Endometrial microvascular endothelial cells (primary cell): Measurements from ENCODE around the gene MRPL41. TPM values are rescaled to one million over a fixed set of nuclear protein-coding genes. Genes with fewer than 3 reads are reported as not detected.

Source experiments
- total RNA-seq: library from RNA; depleted of rRNA; stranded (reverse); fragments of >200 nt; gene quantifications from one replicate; pipeline ENCODE4 v1.2.3, GENCODE V29; 2015; ENCODE audit errors: inconsistent ontology term

The MRPL41 gene
- total RNA-seq, 1 donor from 2014 or later = 107 TPM

Other genes with a start within 250 kb of the MRPL41 start
- gene NRARP, start 249.6 kb upstream of the MRPL41 start, total RNA-seq = 16.1 TPM
- gene EXD3, start 128.7 kb upstream of the MRPL41 start, total RNA-seq = 4.0 TPM
- 0.74 TPM for gene NOXA1, start 128.5 kb upstream of the MRPL41 start, total RNA-seq
- gene ENTPD8, start 110.5 kb upstream of the MRPL41 start, total RNA-seq = not detected
- 43.8 TPM for gene NSMF, start 92.5 kb upstream of the MRPL41 start, total RNA-seq
- under 0.01 TPM for gene PNPLA7, start 1.5 kb upstream of the MRPL41 start, total RNA-seq
- 37.2 TPM for gene DPH7, start 27.0 kb downstream of the MRPL41 start, total RNA-seq
- gene ZMYND19, start 38.6 kb downstream of the MRPL41 start, total RNA-seq = 27.8 TPM
- gene ARRDC1, start 53.8 kb downstream of the MRPL41 start, total RNA-seq = 30.2 TPM
- 69.0 TPM for gene EHMT1, start 67.1 kb downstream of the MRPL41 start, total RNA-seq